ENCODE data around the gene FBXO24. TPM values are rescaled to one million over a fixed set of nuclear protein-coding genes. Genes with fewer than 3 reads are reported as not detected.

The FBXO24 gene
- total and polyA plus RNA-seq, 2 of the 8 experiments (the other 6 are each of a cell fraction or from before 2014, with no cell fraction given), result 0.35 to 0.57 TPM

DNA sequence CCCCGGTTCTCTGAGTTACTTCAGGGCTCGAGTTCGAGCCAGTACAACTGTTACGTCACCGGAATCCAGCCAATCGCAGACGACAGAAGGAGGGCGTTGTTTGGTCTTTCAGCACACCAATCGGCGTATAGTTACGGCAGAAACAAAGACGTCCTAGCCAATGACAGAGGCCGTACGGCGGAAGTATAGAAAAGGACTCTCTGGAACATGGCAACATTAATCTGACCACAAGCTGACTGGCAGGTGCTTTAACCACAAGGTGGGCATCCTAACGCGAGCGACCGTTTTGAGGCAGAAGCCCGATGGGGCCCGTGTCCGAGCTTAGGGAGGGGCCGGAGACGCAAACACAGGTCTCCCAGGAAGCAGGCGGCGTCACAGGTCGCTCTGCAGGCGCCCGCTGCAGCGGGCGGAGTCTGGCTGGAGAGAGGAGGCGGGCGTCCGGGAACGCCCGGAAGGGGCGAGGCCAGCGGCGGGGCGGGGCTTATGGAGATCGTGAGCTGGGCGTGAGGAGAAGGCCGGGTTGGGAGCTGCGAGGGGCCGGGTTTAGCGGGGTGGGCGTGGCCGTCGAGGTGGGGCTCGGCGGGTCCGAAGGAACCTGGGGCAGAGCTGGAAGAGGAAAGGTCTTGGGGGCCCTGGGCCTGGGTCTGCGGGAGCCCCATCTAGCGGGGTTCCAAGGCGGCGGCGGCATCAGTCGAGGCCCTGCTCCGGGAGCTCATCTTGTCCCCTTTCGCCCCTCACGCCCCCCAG, 26.0 kb downstream of the FBXO24 start, which contains the start of gene MOSPD3:
MOSPD3 (plus strand) TSS at position 558 of the 747 bp plus-strand sequence. CDS start 252 bp downstream, outside the sequence.
- Histone ChIP-seq H3K4ac (replicated peaks; ENCODE audit: insufficient read length, low read depth, low read length) (no peak within 1 kb of the TSS), H3K79me1 (ENCODE audit: low read depth, low read length) (no peaks in the 10 kb centered on the region), H3K23me2 (ENCODE audit: low read depth, low read length) (peaks cover 5% of the 10 kb centered on the region), H2AK5ac (ENCODE audit: low read depth, low read length) (no peak within 1 kb of the TSS), H3K79me2 (ENCODE audit: control insufficient read depth in 1 of 2, insufficient read depth in 2 of 2, low read length in 2 of 2) (no peaks in the 10 kb centered on the region), H3K9me3 (ENCODE audit: insufficient read depth in 2 of 2, low read depth in 1 of 2, low read length in 1 of 2) (no peaks in the 10 kb centered on the region), H3K18ac (ENCODE audit: extremely low read depth, low read length) (peak within 1 kb of the TSS; percentile 99), H3K9ac (replicated peaks in 1 of 4; ENCODE audit: extremely low read depth in 1 of 4, low read depth in 3 of 4, low read length in 3 of 4) (peak within 1 kb of the TSS in 3 of 4 experiments; percentile 86 to 90 (median 87); a peak in 6 of 7 replicates), H4K20me1 (replicated peaks in 1 of 2; ENCODE audit: control insufficient read depth in 1 of 2, insufficient read depth in 2 of 2, low read length in 2 of 2) (peaks cover 0 to 2% of the 10 kb centered on the region in 2 experiments), H3K56ac (replicated peaks; ENCODE audit: insufficient read length, low read depth, low read length) (peak within 1 kb of the TSS; percentile 51), H2AFZ (ENCODE audit: low read length) (peak within 1 kb of the TSS; percentile 88; the same call in 1 of the 2 replicates), H3K4me2 (ENCODE audit: insufficient read depth in 1 of 2, low read depth in 2 of 2, low read length in 2 of 2) (peak within 1 kb of the TSS; percentile 68 to 94), H3K27me3 (replicated peaks in 1 of 4; ENCODE audit: control insufficient read depth in 3 of 4, extremely low read depth in 1 of 4, insufficient read depth in 3 of 4, low read length in 3 of 4) (no peaks in the 10 kb centered on the region; a peak in 1 of 7 replicates), H4K91ac (replicated peaks; ENCODE audit: insufficient read length, low read length) (no peak within 1 kb of the TSS), H3K27ac (ENCODE audit: low read depth, low read length) (peak within 1 kb of the TSS; percentile 98), H3K23ac (ENCODE audit: insufficient read length) (no peak within 1 kb of the TSS), H3K4me1 (replicated peaks in 1 of 4; ENCODE audit: control insufficient read depth in 3 of 4, insufficient read depth in 4 of 4, low read length in 3 of 4) (peaks cover 0 to 6% (median 2%) of the 10 kb centered on the region in 4 experiments; a peak in 3 of 7 replicates), H3K14ac (ENCODE audit: insufficient read length) (no peak within 1 kb of the TSS), H2BK20ac (ENCODE audit: low read length) (no peak within 1 kb of the TSS), H2BK120ac (replicated peaks; ENCODE audit: low read depth, low read length) (no peak within 1 kb of the TSS), H4K8ac (ENCODE audit: extremely low read depth, insufficient read depth, low read length) (peak within 1 kb of the TSS; percentile 97; the same call in 1 of the 2 replicates), H2BK5ac (ENCODE audit: low read depth, low read length) (peak within 1 kb of the TSS; percentile 89), H3K36me3 (ENCODE audit: control insufficient read depth in 2 of 4, insufficient read depth in 4 of 4, low read length in 3 of 4) (peaks cover 0 to 7% (median under 1%) of the 10 kb centered on the region in 4 experiments; a peak in 3 of 8 replicates), H3K4me3 (ENCODE audit: extremely low read depth in 1 of 4, insufficient read depth in 2 of 4, low read depth in 3 of 4, low read length in 4 of 4) (peak within 1 kb of the TSS; percentile 74 to 83 (median 76)), H2BK15ac (ENCODE audit: low read length) (peak within 1 kb of the TSS; percentile 33; the same call in 1 of the 2 replicates), H2BK12ac (ENCODE audit: low read depth, low read length) (peak within 1 kb of the TSS; percentile 97; the same call in 1 of the 2 replicates), H4K5ac (ENCODE audit: insufficient read length, low read depth, low read length) (peak within 1 kb of the TSS; percentile 74)
- DNase-seq (ENCODE audit: low read depth in 1 of 2, low spot score in 2 of 2) (peak; percentile 98 to 99), FAIRE-seq (peak; percentile 100)
- POLR2A ChIA-PET (ENCODE audit: partially characterized antibody), result interaction anchor here (0.6 to 2.4 kb wide), 21 partner anchors 9 to 263 kb away, joined by 3 to 19 read pairs (median 4); partner anchors contain the start of genes ACTL6B, FBXO24, GIGYF1 and LRCH4
- CTCF ChIA-PET (ENCODE audit: partially characterized antibody), result interaction anchor here (0.6 to 8.8 kb wide), 24 partner anchors 9 to 224 kb away, joined by 3 to 73 read pairs (median 5); partner anchors contain the start of genes ACTL6B and GIGYF1
- 1% methylated on average over 51 of the region's 61 CpGs; no CpG with 5 or more reads in 1 of the 2 experiments for WGBS, 2 experiments (ENCODE audit: extremely low coverage in 1 of 2, insufficient coverage in 1 of 2, insufficient read length in 1 of 2, insufficient replicate concordance in 2 of 2, low coverage in 1 of 2, low lambda C conversion rate in 2 of 2, missing lambda C conversion rate in 1 of 2)
- TF ChIP-seq SP2 (IDR thresholded peaks at IDR 0.05; ENCODE audit: low read length) (peak; percentile 21; the same call in 1 of the 2 replicates), CREB1 (IDR thresholded peaks at IDR 0.05) (peak; percentile 72), EP300 (IDR thresholded peaks at IDR 0.05; ENCODE audit: borderline replicate concordance in 1 of 2, low read depth in 2 of 2, low read length in 2 of 2) (no peak), TAF7 (optimal IDR thresholded peaks at IDR 0.05; ENCODE audit: borderline replicate concordance, low read depth, low read length) (peak; percentile 62), KDM4A (IDR thresholded peaks at IDR 0.05; ENCODE audit: low read depth, low read length, severe bottlenecking) (peak; percentile 52), CEBPB (IDR thresholded peaks at IDR 0.05; ENCODE audit: low read depth, low read length) (peak; percentile 57), NANOG (IDR thresholded peaks at IDR 0.05; ENCODE audit: insufficient read depth, low read depth, low read length, poor library complexity, severe bottlenecking) (no peak), POLR2AphosphoS5 (IDR thresholded peaks at IDR 0.05; ENCODE audit: low read depth, low read length) (peak; percentile 69; the same call in 1 of the 2 replicates), POLR2A (IDR thresholded peaks at IDR 0.05; ENCODE audit: control extremely low read depth in 1 of 2, low read depth in 2 of 2, low read length in 2 of 2) (peak in 1 of 2 experiments; percentile 93; a peak in 2 of 3 replicates), ASH2L (IDR thresholded peaks at IDR 0.05; ENCODE audit: low read length) (peak; percentile 3), SIN3A (conservative IDR thresholded peaks at IDR 0.05 in 1 of 2, IDR thresholded peaks at IDR 0.05 in 1 of 2; ENCODE audit: low read depth in 1 of 2, low read length in 2 of 2) (peak in 1 of 2 experiments; percentile 48; a peak in 1 of 4 replicates)

All from H1 (cell line).